Small intestine (tissue), 16 donors: ENCODE data around the gene CLIP2. TPM values are rescaled to one million over a fixed set of nuclear protein-coding genes. Genes with fewer than 3 reads are reported as not detected.
"Not testable (repeated sequence)": the region's sequence is repeated elsewhere in the genome, so short reads cannot be mapped to it uniquely, and the experiment has no call there.

Source experiments
- DNase-seq, 2 donors: peaks; one replicate each; pipeline versions ENCODE4 v3.0.0 to v3.0.0-alpha.2; 2013
- FAIRE-seq: peaks from 2 replicates; lab custom pipeline; 2012; peaks lifted over from hg19 to GRCh38; lab: Jason Lieb, UNC
- H3K27ac ChIP-seq, 3 donors: one replicate each; pipeline ENCODE4 v1.5.1; 2013; ENCODE audit warnings: low read length in 2 of 3, mild to moderate bottlenecking in 2 of 3, control low read depth in 1 of 3, inconsistent platforms in 1 of 3, low read depth in 1 of 3, moderate library complexity in 1 of 3
- H3K27me3 ChIP-seq, 3 donors: one replicate each; pipeline ENCODE4 v1.6.1; 2013; ENCODE audit warnings: low read length in 3 of 3, inconsistent platforms in 1 of 3; ENCODE audit not compliant: control insufficient read depth in 3 of 3, insufficient read depth in 3 of 3
- H3K36me3 ChIP-seq, 3 donors: one replicate each; pipeline ENCODE4 v1.6.1; 2013; ENCODE audit warnings: low read length in 3 of 3, inconsistent platforms in 1 of 3, low read depth in 1 of 3, mild to moderate bottlenecking in 1 of 3, moderate library complexity in 1 of 3; ENCODE audit not compliant: control insufficient read depth in 3 of 3, insufficient read depth in 2 of 3
- H3K4me1 ChIP-seq, 3 donors: one replicate each; pipeline ENCODE4 v1.6.1; 2013; ENCODE audit warnings: low read length in 2 of 3, inconsistent platforms in 1 of 3, low read depth in 1 of 3, mild to moderate bottlenecking in 1 of 3, moderate library complexity in 1 of 3; ENCODE audit not compliant: control insufficient read depth in 3 of 3, insufficient read depth in 2 of 3
- H3K4me3 ChIP-seq, 3 donors: one replicate each; pipeline ENCODE4 v1.5.1; 2013; ENCODE audit warnings: low read length in 3 of 3, control low read depth in 1 of 3, inconsistent platforms in 1 of 3, low read depth in 1 of 3, mild to moderate bottlenecking in 1 of 3, moderate library complexity in 1 of 3
- H3K9me3 ChIP-seq, 2 donors: one replicate each; pipeline ENCODE4 v1.6.1; 2013; ENCODE audit warnings: low read depth in 1 of 2, low read length in 1 of 2; ENCODE audit not compliant: control insufficient read depth in 2 of 2, insufficient read depth in 1 of 2
- WGBS, 3 donors: extraction: QIAGEN DNeasy Blood & Tissue Kit; methylation state at CpG; one replicate each; pipeline ENCODE4 v1.1.7; 2013; 5-methylcytosine and 5-hydroxymethylcytosine counted together
- long read RNA-seq, 10 donors: transcript quantifications; one replicate each; lab custom pipeline, GENCODE V29; 2026
- polyA plus RNA-seq, 4 donors: library from polyadenylated mRNA; stranded (reverse) in 3 of 4; unstranded in 1 of 4; fragments of 200-250 nt in 3 of 4; fragments of 120-200 nt in 1 of 4; gene quantifications; one replicate each; pipeline versions ENCODE4 v1.2.1 to v1.2.3, GENCODE V29; 2013
- donor health status: healthy with polysubstance abuse.
- donor health status: control.
- donor health status: control.
- donor health status: Bipolar disorder and iron deficiency.
- donor health status: healthy.

The CLIP2 gene
- polyA plus RNA-seq = 10 to 100 TPM; 11.3 to 25.9 (median 16.4) TPM
- long read RNA-seq, donor 1, full-length matches to known transcripts = 1 of 7 reads
- long read RNA-seq, donor 1, partial matches to known transcripts = 6 of 7 reads
- long read RNA-seq, donor 1, other reads (novel, unspliced or antisense) = 0 of 7 reads
- long read RNA-seq, donor 2 = 0 reads
- long read RNA-seq, donor 3, partial matches to known transcripts = 0 of 1 reads
- long read RNA-seq, donor 3, other reads (novel, unspliced or antisense) = 0 of 1 reads
- long read RNA-seq, donor 4 = 0 reads
- long read RNA-seq, donor 5 = 0 reads
- long read RNA-seq, donor 6 = 0 reads
- long read RNA-seq, donor 7, full-length matches to known transcripts = 2 of 2 reads
- long read RNA-seq, donor 7, partial matches to known transcripts = 0 of 2 reads
- long read RNA-seq, donor 7, other reads (novel, unspliced or antisense) = 0 of 2 reads
- long read RNA-seq, donor 8 = 0 reads
- long read RNA-seq, donor 9 = 0 reads
- long read RNA-seq, donor 10, full-length matches to known transcripts = 3 of 3 reads
- long read RNA-seq, donor 10, partial matches to known transcripts = 0 of 3 reads
- long read RNA-seq, donor 10, other reads (novel, unspliced or antisense) = 0 of 3 reads

- WGBS, 3 donors = 0 to 1% (median 1%) methylated on average over 17 to 66 of the region's 67 CpGs
- Histone ChIP-seq H3K27ac (peak within 1 kb of the TSS in 2 of 3 donors; percentile 72 to 81), H3K27me3 (peaks cover 0 to 6% (median 0%) of the 10 kb centered on the region in 3 donors), H3K9me3 (no peaks in the 10 kb centered on the region), H3K4me3 (peak within 1 kb of the TSS; percentile 52 to 91 (median 73)), H3K4me1 (peaks cover 0 to 76% (median 2%) of the 10 kb centered on the region in 3 donors), H3K36me3 (peaks cover 0 to 2% (median 0%) of the 10 kb centered on the region in 3 donors)
- FAIRE-seq = no peak
- DNase-seq = peak; percentile 79 to 85
These were observed at the start of gene CLIP2 for GRCh38 chr7:74289018-74289658. TSS of gene CLIP2 (plus strand) at chr7:74289407. CDS start at chr7:74317547, 28,140 bp downstream.

GRCh38 chr7:74240482-74240881 lies 48.7 kb upstream of the CLIP2 start:
- 55 to 82% (median 66%) methylated on average over 4 of the region's 4 CpGs for WGBS, 3 donors
- Histone ChIP-seq H3K36me3 (peaks cover 0 to 93% (median 11%) of the 10 kb centered on the region in 3 donors), H3K27me3 (no peaks in the 10 kb centered on the region), H3K4me1 (peaks cover 0 to 5% (median 0%) of the 10 kb centered on the region in 3 donors), H3K27ac (no peak overlapping the region), H3K4me3 (no peak overlapping the region), H3K9me3 (no peaks in the 10 kb centered on the region)
- no peak for FAIRE-seq
- DNase-seq = peak; percentile 68 to 93

- DNase-seq (no peak), FAIRE-seq (no peak)
- no peak overlapping the region for H3K27ac ChIP-seq
- H3K36me3 ChIP-seq = peaks cover 0 to 79% (median 7%) of the 10 kb centered on the region in 3 donors
- H3K27me3 ChIP-seq = no peaks in the 10 kb centered on the region
- no peak overlapping the region for H3K4me3 ChIP-seq
- WGBS, 3 donors = 86 to 99% (median 90%) methylated on average over 6 of the region's 6 CpGs
- H3K4me1 ChIP-seq = peaks cover 0 to 5% (median 0%) of the 10 kb centered on the region in 3 donors
- H3K9me3 ChIP-seq = no peaks in the 10 kb centered on the region
These were observed 47.1 kb upstream of the CLIP2 start for GRCh38 chr7:74242122-74242443.

- FAIRE-seq (no peak), DNase-seq (peak in 1 of 2 donors; percentile 68)
These were observed 42.7 kb upstream of the CLIP2 start for GRCh38 chr7:74246497-74246896.

GRCh38 chr7:74248156-74248555 lies 41.1 kb upstream of the CLIP2 start:
- Histone ChIP-seq H3K4me1 (peaks cover 0 to 1% (median 0%) of the 10 kb centered on the region in 3 donors), H3K36me3 (peaks cover 0 to 54% (median 2%) of the 10 kb centered on the region in 3 donors), H3K9me3 (no peaks in the 10 kb centered on the region), H3K27me3 (no peaks in the 10 kb centered on the region), H3K27ac (no peak overlapping the region), H3K4me3 (no peak overlapping the region)
- DNase-seq (no peak), FAIRE-seq (no peak)
- WGBS, 3 donors = 98% methylated on average over 6 of the region's 6 CpGs

More at GRCh38 chr7:74246497-74246896, 42.7 kb upstream of the CLIP2 start:
- H3K9me3 ChIP-seq = no peaks in the 10 kb centered on the region
- no peaks in the 10 kb centered on the region for H3K27me3 ChIP-seq
- WGBS, 3 donors = 16 to 58% (median 38%) methylated on average over 4 of the region's 4 CpGs
- H3K27ac ChIP-seq = no peak overlapping the region
- peaks cover 0 to 70% (median 7%) of the 10 kb centered on the region in 3 donors for H3K36me3 ChIP-seq
- H3K4me1 ChIP-seq = no peaks in the 10 kb centered on the region
- H3K4me3 ChIP-seq = no peak overlapping the region

- 96 to 98% (median 96%) methylated on average over 10 of the region's 10 CpGs for WGBS, 3 donors
- DNase-seq, H3K9me3 ChIP-seq, H3K27me3 ChIP-seq, H3K4me3 ChIP-seq, H3K4me1 ChIP-seq, H3K27ac ChIP-seq, FAIRE-seq: not testable (repeated sequence)
- H3K36me3 ChIP-seq = peaks cover 0 to 46% (median 2%) of the 10 kb centered on the region in 3 donors
These were observed 40.1 kb upstream of the CLIP2 start for GRCh38 chr7:74249058-74249457.

- peaks cover 0 to 32% (median 2%) of the 10 kb centered on the region in 3 donors for H3K36me3 ChIP-seq
- DNase-seq (peak; percentile 47 to 55), FAIRE-seq (no peak)
- no peaks in the 10 kb centered on the region for H3K27me3 ChIP-seq
- peaks cover 0 to 11% (median 4%) of the 10 kb centered on the region in 3 donors for H3K4me1 ChIP-seq
- no peaks in the 10 kb centered on the region for H3K9me3 ChIP-seq
- no peak overlapping the region for H3K4me3 ChIP-seq
- WGBS, 3 donors = 25 to 55% (median 38%) methylated on average over 5 of the region's 5 CpGs
- no peak overlapping the region for H3K27ac ChIP-seq
These were observed 36.3 kb upstream of the CLIP2 start for GRCh38 chr7:74252893-74253292.

GRCh38 chr7:74253331-74253730 lies 35.9 kb upstream of the CLIP2 start:
- WGBS, 3 donors = 41 to 62% (median 42%) methylated on average over 7 of the region's 7 CpGs
- Histone ChIP-seq H3K4me3 (peak overlapping the region in 1 of 3 donors; percentile 97), H3K27me3 (no peaks in the 10 kb centered on the region)

More at GRCh38 chr7:74253331-74253730, 35.9 kb upstream of the CLIP2 start:
- FAIRE-seq (no peak), DNase-seq (no peak)
- Histone ChIP-seq H3K9me3 (no peaks in the 10 kb centered on the region), H3K36me3 (peaks cover 0 to 28% (median 2%) of the 10 kb centered on the region in 3 donors), H3K4me1 (peaks cover 0 to 11% (median 4%) of the 10 kb centered on the region in 3 donors), H3K27ac (no peak overlapping the region)
